Urinary bladder (tissue), 4 donors: ENCODE measurements around the gene ARL14EP. TPM values are rescaled to one million over a fixed set of nuclear protein-coding genes. Genes with fewer than 3 reads are reported as not detected.

Source experiments
- DNase-seq: peaks from one replicate; pipeline ENCODE4 v3.0.0-alpha.2; 2015; ENCODE audit errors: extremely low spot score
- H3K27ac ChIP-seq: one replicate; pipeline ENCODE4 v1.5.1; 2013; ENCODE audit warnings: low read depth, mild to moderate bottlenecking, moderate library complexity
- H3K36me3 ChIP-seq: one replicate; pipeline ENCODE4 v1.6.1; 2013; ENCODE audit warnings: mild to moderate bottlenecking, moderate library complexity; ENCODE audit not compliant: insufficient read depth
- H3K4me1 ChIP-seq: one replicate; pipeline ENCODE4 v1.6.1; 2013; ENCODE audit warnings: mild to moderate bottlenecking, moderate library complexity; ENCODE audit not compliant: insufficient read depth
- H3K4me3 ChIP-seq: one replicate; pipeline ENCODE4 v1.5.1; 2013; ENCODE audit warnings: low read depth, low read length
- WGBS: extraction: QIAGEN DNeasy Blood & Tissue Kit; methylation state at CpG from one replicate; pipeline ENCODE4 v1.1.7; 2013; 5-methylcytosine and 5-hydroxymethylcytosine counted together
- polyA plus RNA-seq: library from polyadenylated mRNA; stranded (reverse); fragments of 200-250 nt; gene quantifications from one replicate; pipeline ENCODE4 v1.2.3, GENCODE V29; 2013
- total RNA-seq: library from RNA; depleted of rRNA; stranded (reverse); fragments of >200 nt; gene quantifications from one replicate; pipeline ENCODE4 v1.2.3, GENCODE V29; 2014
- donor health status: healthy with polysubstance abuse.
- donor health status: healthy.

Gene ARL14EP
- total and polyA plus RNA-seq, 2 donors, result 18.7 to 43.7 TPM

- H3K36me3 ChIP-seq, result no peaks in the 10 kb centered on the region
- DNase-seq, result no peak
These were observed 47.3 kb downstream of the ARL14EP start for GRCh38 chr11:30370164-30370563.

GRCh38 chr11:30377347-30377746 is 54.4 kb downstream of the ARL14EP start:
- WGBS, result 79% methylated on average over 2 of the region's 2 CpGs
- no peak overlapping the region for H3K27ac ChIP-seq
- H3K4me1 ChIP-seq, result no peaks in the 10 kb centered on the region
- no peak overlapping the region for H3K4me3 ChIP-seq
- no peak for DNase-seq
- no peaks in the 10 kb centered on the region for H3K36me3 ChIP-seq

More at GRCh38 chr11:30370164-30370563, 47.3 kb downstream of the ARL14EP start:
- Histone ChIP-seq H3K4me1 (no peaks in the 10 kb centered on the region), H3K4me3 (no peak overlapping the region), H3K27ac (no peak overlapping the region)
- 80% methylated on average over 1 of the region's 1 CpG for WGBS

GRCh38 chr11:30380846-30381245 is 57.9 kb downstream of the ARL14EP start:
- Histone ChIP-seq H3K4me1 (no peaks in the 10 kb centered on the region), H3K27ac (no peak overlapping the region), H3K4me3 (no peak overlapping the region), H3K36me3 (no peaks in the 10 kb centered on the region)
- no peak for DNase-seq

GRCh38 chr11:30381879-30382278 is 59.0 kb downstream of the ARL14EP start:
- H3K36me3 ChIP-seq, result no peaks in the 10 kb centered on the region
- 67% methylated on average over 2 of the region's 2 CpGs for WGBS
- no peak for DNase-seq
- H3K27ac ChIP-seq, result no peak overlapping the region
- H3K4me1 ChIP-seq, result no peaks in the 10 kb centered on the region
- H3K4me3 ChIP-seq, result no peak overlapping the region

Other genes with a start within 250 kb of the ARL14EP start
- gene FSHB, start 92.1 kb upstream of the ARL14EP start, total RNA-seq, result not detected
- not detected for gene FSHB, start 92.1 kb upstream of the ARL14EP start, polyA plus RNA-seq